Calu3 (cell line): Measurements from ENCODE around the gene MARS1. TPM values are rescaled to one million over a fixed set of nuclear protein-coding genes. Genes with fewer than 3 reads are reported as not detected.

ENCODE experiments used
- BruUV-seq: library from RNA; stranded (reverse); fragments of 400-500 nt; replicated peaks from 2 replicates; lab custom pipeline; 2021; lab: Mats Ljungman, UMichigan
- CTCF ChIA-PET: fragments of 300-600 bp; sonication (Branson Sonifier 250); formaldehyde crosslinking; loops from one replicate; lab custom pipeline; 2022; ENCODE audit warnings: antibody characterized with exemption; lab: Charles Lee
- DNase-seq: peaks from one replicate; pipeline ENCODE4 v3.0.0; 2022
- H3K27ac Mint-ChIP-seq: one replicate; pipeline ENCODE4 v1.8.0; 2022; ENCODE audit warnings: mixed read lengths; ENCODE audit not compliant: unreplicated experiment
- H3K27me3 Mint-ChIP-seq: one replicate; pipeline ENCODE4 v1.8.0; 2022; ENCODE audit warnings: mixed read lengths; ENCODE audit not compliant: unreplicated experiment
- H3K36me3 Mint-ChIP-seq: one replicate; pipeline ENCODE4 v1.8.0; 2022; ENCODE audit warnings: mild to moderate bottlenecking, moderate library complexity, mixed read lengths; ENCODE audit not compliant: insufficient read depth, unreplicated experiment
- H3K4me1 Mint-ChIP-seq: one replicate; pipeline ENCODE4 v1.8.0; 2022; ENCODE audit warnings: mild to moderate bottlenecking, low read depth, mixed read lengths; ENCODE audit not compliant: unreplicated experiment
- H3K4me3 Mint-ChIP-seq: one replicate; pipeline ENCODE4 v1.8.0; 2022; ENCODE audit warnings: mild to moderate bottlenecking, low read depth, moderate library complexity, mixed read lengths; ENCODE audit not compliant: unreplicated experiment
- H3K9me3 Mint-ChIP-seq: one replicate; pipeline ENCODE4 v1.8.0; 2022; ENCODE audit warnings: low read depth, mixed read lengths; ENCODE audit not compliant: unreplicated experiment
- CTCF ChIP-seq: fragments of 200-600 bp; IDR thresholded peaks from one replicate; pipeline ENCODE4 v1.8.0; 2022; ENCODE audit warnings: antibody characterized with exemption; ENCODE audit not compliant: unreplicated experiment
- intact Hi-C: fragments of 100-400 bp; cut with micrococcal nuclease; formaldehyde crosslinking; loops from one replicate; pipeline ENCODE4 v1.10.0; 2022; ENCODE audit not compliant: unreplicated experiment
- total RNA-seq: library from RNA; stranded (reverse); gene quantifications from 2 replicates; pipeline ENCODE4 v1.2.3, GENCODE V29; 2022

Gene MARS1
- total RNA-seq, 1 experiment from 2014 or later, result 358 TPM

- Mint-ChIP-seq H3K4me3 (peak overlapping the region; percentile 4), H3K4me1 (peaks cover 26% of the 10 kb centered on the region), H3K27me3 (peaks cover 100% of the 10 kb centered on the region), H3K27ac (no peak overlapping the region), H3K36me3 (no peaks in the 10 kb centered on the region), H3K9me3 (no peaks in the 10 kb centered on the region)
- BruUV-seq, result no TSS peak
- no peak for TF ChIP-seq CTCF
- CTCF ChIA-PET, result interaction anchor here (0.6 to 1.5 kb wide), 2 partner anchors 16 to 22 kb away, joined by 3 to 6 read pairs; partner anchors contain the start of gene GLI1
- intact Hi-C loops, result no loop called here
- DNase-seq, result no peak
These were observed 13.4 kb upstream of the MARS1 start for GRCh38 chr12:57474430-57474829.

DNA sequence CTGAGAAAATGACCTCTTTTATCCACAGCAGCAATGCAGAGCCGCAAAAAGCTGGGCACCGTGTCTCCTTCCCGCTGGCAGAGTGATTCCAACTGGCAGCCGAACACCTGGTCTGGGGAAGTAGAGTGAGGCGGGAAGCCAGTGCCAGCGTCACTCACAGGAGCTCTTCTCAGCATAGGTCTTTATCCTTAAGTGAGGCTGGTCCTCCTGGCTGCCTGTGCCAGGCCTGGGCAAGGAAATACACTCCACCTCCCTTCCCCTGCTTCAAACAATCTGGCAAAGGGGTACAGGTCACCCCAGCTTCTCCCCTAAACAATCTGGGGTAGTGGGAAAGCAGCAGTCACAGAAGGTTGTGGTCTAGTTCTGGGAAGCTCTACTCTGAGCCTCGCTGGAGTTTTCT, 13.0 kb upstream of the MARS1 start:
- Mint-ChIP-seq H3K9me3 (no peaks in the 10 kb centered on the region), H3K27ac (no peak overlapping the region), H3K4me1 (peaks cover 30% of the 10 kb centered on the region), H3K4me3 (peak overlapping the region; percentile 4), H3K36me3 (no peaks in the 10 kb centered on the region), H3K27me3 (peaks cover 100% of the 10 kb centered on the region)
- no peak for TF ChIP-seq CTCF
- no TSS peak for BruUV-seq
- DNase-seq, result no peak
- intact Hi-C loops, result no loop called here
- CTCF ChIA-PET, result interaction anchor here (0.6 kb wide), 1 partner anchor 22 kb away, joined by 3 read pairs; no protein-coding TSS in a partner anchor

DNA sequence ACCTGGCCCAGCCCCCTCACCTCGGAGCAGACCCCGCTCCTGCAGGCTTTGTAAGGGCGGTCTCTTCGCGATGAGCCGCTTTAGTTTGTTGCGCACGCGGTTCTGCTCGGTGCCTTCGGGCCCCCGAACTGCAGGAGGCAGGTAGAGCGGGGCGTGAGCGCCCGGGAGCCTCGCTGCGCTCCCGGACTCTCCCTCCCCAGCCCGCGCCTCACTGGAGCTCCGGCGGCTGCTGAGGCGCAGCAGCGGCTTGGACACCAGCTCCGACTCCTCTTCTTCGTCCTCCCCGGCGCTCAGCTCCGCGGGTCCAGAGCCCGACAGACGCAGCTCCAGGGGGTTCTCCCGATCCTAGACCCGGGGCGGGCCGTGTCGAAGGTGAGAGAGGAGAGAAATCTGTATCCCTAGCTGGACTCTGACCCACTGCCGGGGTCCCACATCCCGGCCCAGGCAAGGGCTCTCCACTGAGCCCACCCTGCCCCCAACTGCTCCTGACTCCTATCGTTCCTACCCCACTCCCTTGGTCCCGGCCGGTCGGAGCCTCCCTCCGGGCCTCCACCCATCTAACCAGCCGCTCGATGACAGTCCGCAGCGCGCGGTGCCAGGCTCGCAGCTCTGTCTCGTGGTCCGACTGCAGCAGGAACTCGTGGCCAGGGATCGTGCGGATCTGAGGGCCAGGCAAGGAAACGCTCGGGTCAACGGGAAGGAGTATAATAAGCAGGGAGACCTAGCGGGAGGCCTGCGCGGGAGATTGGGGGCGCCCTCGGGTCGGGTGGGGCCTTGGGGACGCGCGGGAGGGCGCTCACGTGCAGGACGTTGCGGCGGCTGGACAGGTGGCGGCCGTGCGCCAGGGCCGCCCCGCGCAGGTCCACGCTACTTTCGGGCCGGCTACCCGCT, 12.4 kb upstream of the MARS1 start:
- H3K4me1 Mint-ChIP-seq, result peaks cover 31% of the 10 kb centered on the region
- TF ChIP-seq CTCF, result no peak
- H3K27ac Mint-ChIP-seq, result no peak overlapping the region
- H3K27me3 Mint-ChIP-seq, result peaks cover 100% of the 10 kb centered on the region
- DNase-seq, result no peak
- peak overlapping the region; percentile 54 for H3K4me3 Mint-ChIP-seq
- CTCF ChIA-PET, result interaction anchor here (0.6 kb wide), 3 partner anchors 23 to 766 kb away, joined by 3 to 4 read pairs (median 3); no protein-coding TSS in a partner anchor
- H3K9me3 Mint-ChIP-seq, result no peaks in the 10 kb centered on the region
- intact Hi-C loops, result no loop called here
- BruUV-seq, result no TSS peak
- no peaks in the 10 kb centered on the region for H3K36me3 Mint-ChIP-seq

- no peaks in the 10 kb centered on the region for H3K9me3 Mint-ChIP-seq
- CTCF ChIA-PET, result interaction anchor here (0.6 kb wide), 1 partner anchor 767 kb away, joined by 3 read pairs; no protein-coding TSS in a partner anchor
- DNase-seq, result no peak
- BruUV-seq, result no TSS peak
- H3K4me1 Mint-ChIP-seq, result peaks cover 31% of the 10 kb centered on the region
- H3K27ac Mint-ChIP-seq, result no peak overlapping the region
- TF ChIP-seq CTCF, result no peak
- no peaks in the 10 kb centered on the region for H3K36me3 Mint-ChIP-seq
- H3K27me3 Mint-ChIP-seq, result peaks cover 100% of the 10 kb centered on the region
- peak overlapping the region; percentile 54 for H3K4me3 Mint-ChIP-seq
- intact Hi-C loops, result no loop called here
These were observed 11.5 kb upstream of the MARS1 start for GRCh38 chr12:57476162-57476992.
